Adrenal gland (tissue), 19 donors: ENCODE results near the gene KLK6. TPM values are rescaled to one million over a fixed set of nuclear protein-coding genes. Genes with fewer than 3 reads are reported as not detected.

Experiments
- DNase-seq, 7 donors: peaks; one replicate each; pipeline ENCODE4 v3.0.0-alpha.2; 2019 to 2020
- H3K27ac ChIP-seq, 5 donors: fragments of 200-600 bp; sonication (generic) in 4 of 5; 1 replicate in 3 of 5; 2 replicates in 2 of 5; pipeline versions ENCODE4 v1.5.1 to v1.8.0; 2016 to 2020; ENCODE audit warnings: mild to moderate bottlenecking in 1 of 5
- H3K27me3 ChIP-seq: fragments of 200-600 bp; 2 replicates; pipeline ENCODE4 v1.8.0; 2021
- H3K36me3 ChIP-seq, 2 donors: fragments of 200-600 bp; replicated peaks in 1 of 2; 1 replicate in 1 of 2; 2 replicates in 1 of 2; pipeline versions ENCODE4 v1.5.1 to v1.8.0; 2018 to 2022
- H3K4me1 ChIP-seq, 2 donors: fragments of 200-600 bp; replicated peaks in 1 of 2; 1 replicate in 1 of 2; 2 replicates in 1 of 2; pipeline versions ENCODE4 v1.5.1 to v1.8.0; 2018 to 2021
- H3K4me3 ChIP-seq, 4 donors: fragments of 200-600 bp; sonication (generic) in 3 of 4; one replicate each; pipeline ENCODE4 v1.5.1; 2016 to 2018
- H3K9me3 ChIP-seq, 3 donors: fragments of 200-600 bp; sonication (generic) in 1 of 3; replicated peaks in 1 of 3; 1 replicate in 2 of 3; 2 replicates in 1 of 3; pipeline versions ENCODE4 v1.5.1 to v1.8.0; 2016 to 2021
- POLR2A ChIP-seq, 2 donors: fragments of 450-650 bp; IDR thresholded peaks; one replicate each; pipeline ENCODE4 v1.6.1; 2017; ENCODE audit warnings: antibody characterized with exemption in 2 of 2, mild to moderate bottlenecking in 2 of 2, moderate library complexity in 1 of 2
- WGBS, 4 donors: extraction: QIAGEN DNeasy Blood & Tissue Kit in 2 of 4; methylation state at CpG; one replicate each; pipeline versions ENCODE4 v1.1.5 to v1.1.7; 2013 to 2017; 5-methylcytosine and 5-hydroxymethylcytosine counted together
- intact Hi-C, 2 donors: fragments of 100-400 bp; cut with DNase I; formaldehyde crosslinking; loops; one replicate each; pipeline versions ENCODE4 v1.14.1 to v1.15.0; 2022 to 2023
- long read RNA-seq, 10 donors: library from polyadenylated mRNA in 3 of 10; unstranded in 2 of 10; stranded (forward) in 1 of 10; transcript quantifications; one replicate each; pipeline ENCODE4 v2.0.0 and lab custom pipeline, GENCODE V29; 2021 to 2026
- polyA plus RNA-seq, 3 donors: library from polyadenylated mRNA; stranded (reverse); fragments of 200-250 nt in 2 of 3; fragments of 350-450 nt in 1 of 3; fragmentation: Illumina TruSeq in 1 of 3; extraction: RNeasy Lipid Tissue Mini Kit (QIAGEN cat#74804) in 1 of 3; gene quantifications; one replicate each; pipeline ENCODE4 v1.2.3, GENCODE V29; 2013 to 2014
- total RNA-seq, 9 donors: library from RNA; depleted of rRNA in 4 of 9; stranded (reverse); fragments of >200 nt in 4 of 9; fragments of 120-200 nt in 1 of 9; fragmentation: NEBNext Ultra II Directional in 1 of 9; extraction: Animal tissue kit (Norgen Biotek cat#: 25700) in 1 of 9; gene quantifications; one replicate each; pipeline versions ENCODE4 v1.1.0 to v1.2.4, GENCODE V29; 2013 to 2023
- TF ChIP-seq, protein P1 (sequence below), 6 experiments: fragments of 450-650 bp in 4 of 6; fragments of 200-600 bp in 2 of 6; sonication (generic) in 1 of 6; IDR thresholded peaks; 1 replicate in 5 of 6; 2 replicates in 1 of 6; pipeline versions ENCODE4 v1.5.1 to v1.8.0; 2016 to 2021; ENCODE audit warnings: antibody characterized with exemption in 6 of 6, mild to moderate bottlenecking in 2 of 6, moderate library complexity in 1 of 6
- donor health status: healthy with polysubstance abuse.
- donor health status: Bipolar disorder and iron deficiency.
- donor health status: DM: yes; HTN: yes; CAD: no.
- donor health status: DM: no; HTN: no; CAD: no.
- donor health status: DM: no; HTN: no; CAD: no.
- donor health status: DM: yes; HTN: yes; CAD: no.

Gene KLK6
- total RNA-seq (not detected), polyA plus RNA-seq (not detected)
- long read RNA-seq, donor 1: 0 reads
- long read RNA-seq, donor 2: 0 reads
- long read RNA-seq, donor 3: 0 reads
- long read RNA-seq, donor 4: 0 reads
- long read RNA-seq, donor 5: 0 reads
- long read RNA-seq, donor 6: 0 reads
- long read RNA-seq, donor 7: 0 reads
- long read RNA-seq, donor 8, partial matches to known transcripts: 0 of 1 reads
- long read RNA-seq, donor 8, other reads (novel, unspliced or antisense): 0 of 1 reads
- long read RNA-seq, donor 9: 0 reads
- long read RNA-seq, donor 10, partial matches to known transcripts: 0 of 1 reads
- long read RNA-seq, donor 10, other reads (novel, unspliced or antisense): 0 of 1 reads

- WGBS, 4 donors: 72 to 100% (median 75%) methylated on average over 1 to 19 of the region's 19 CpGs
- DNase-seq: no peak
- H3K27me3 ChIP-seq: peaks cover 6% of the 10 kb centered on the region
- intact Hi-C loops: no loop called here
- no peaks in the 10 kb centered on the region for H3K9me3 ChIP-seq
- TF ChIP-seq POLR2A (IDR thresholded peaks at IDR 0.05): no peak
- TF ChIP-seq, protein P1, sequence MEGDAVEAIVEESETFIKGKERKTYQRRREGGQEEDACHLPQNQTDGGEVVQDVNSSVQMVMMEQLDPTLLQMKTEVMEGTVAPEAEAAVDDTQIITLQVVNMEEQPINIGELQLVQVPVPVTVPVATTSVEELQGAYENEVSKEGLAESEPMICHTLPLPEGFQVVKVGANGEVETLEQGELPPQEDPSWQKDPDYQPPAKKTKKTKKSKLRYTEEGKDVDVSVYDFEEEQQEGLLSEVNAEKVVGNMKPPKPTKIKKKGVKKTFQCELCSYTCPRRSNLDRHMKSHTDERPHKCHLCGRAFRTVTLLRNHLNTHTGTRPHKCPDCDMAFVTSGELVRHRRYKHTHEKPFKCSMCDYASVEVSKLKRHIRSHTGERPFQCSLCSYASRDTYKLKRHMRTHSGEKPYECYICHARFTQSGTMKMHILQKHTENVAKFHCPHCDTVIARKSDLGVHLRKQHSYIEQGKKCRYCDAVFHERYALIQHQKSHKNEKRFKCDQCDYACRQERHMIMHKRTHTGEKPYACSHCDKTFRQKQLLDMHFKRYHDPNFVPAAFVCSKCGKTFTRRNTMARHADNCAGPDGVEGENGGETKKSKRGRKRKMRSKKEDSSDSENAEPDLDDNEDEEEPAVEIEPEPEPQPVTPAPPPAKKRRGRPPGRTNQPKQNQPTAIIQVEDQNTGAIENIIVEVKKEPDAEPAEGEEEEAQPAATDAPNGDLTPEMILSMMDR (IDR thresholded peaks at IDR 0.05): no peak
- no peaks in the 10 kb centered on the region for H3K36me3 ChIP-seq
- no peak within 1 kb of the TSS for H3K4me3 ChIP-seq
- no peaks in the 10 kb centered on the region for H3K4me1 ChIP-seq
- H3K27ac ChIP-seq: no peak within 1 kb of the TSS
These were observed at the start of gene KLK6 for GRCh38 chr19:50969413-50969760. KLK6 (minus strand) TSS chr19:50969591; CDS start chr19:50968104, 1,487 bp downstream.

DNA sequence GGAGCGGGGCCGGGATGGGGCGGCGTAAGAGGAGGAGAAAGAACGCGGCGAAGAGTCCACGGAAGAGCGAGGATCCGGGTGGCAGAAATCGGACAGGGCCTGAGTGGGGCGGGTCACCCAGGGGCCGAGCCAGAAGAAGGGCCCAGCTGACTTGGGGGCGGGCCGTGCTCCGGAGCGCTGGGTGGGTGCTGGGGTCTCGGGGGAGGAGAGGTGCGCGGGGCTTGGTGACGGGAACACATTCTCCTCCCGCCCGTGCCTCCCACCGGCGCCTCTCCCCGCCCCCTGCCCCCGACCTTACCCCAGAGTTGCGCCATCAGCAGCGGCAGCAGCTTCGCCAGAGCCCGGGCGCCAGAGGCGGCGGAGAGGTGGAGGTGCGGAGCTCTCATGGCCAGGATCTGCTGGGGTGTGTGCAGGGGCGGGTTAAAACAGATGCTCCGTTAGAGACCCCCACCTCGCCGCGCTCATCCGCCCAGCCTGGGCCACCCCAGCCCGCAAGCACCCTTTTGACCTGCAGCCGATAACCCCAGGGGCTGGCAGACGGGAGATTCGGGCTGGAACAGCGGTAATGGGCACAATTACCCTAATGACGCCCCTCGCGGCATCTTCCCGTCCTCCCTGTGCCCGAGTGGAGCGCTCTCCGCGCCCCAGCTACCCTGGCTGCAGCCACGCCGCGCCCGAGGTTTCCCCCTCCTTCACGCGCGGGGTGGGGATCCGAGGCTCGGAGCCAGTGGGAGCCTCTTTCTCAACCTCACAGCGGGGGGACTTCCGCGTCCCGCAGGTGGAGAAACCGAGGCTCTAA lies 49.6 kb upstream of the KLK6 start:
- no peak for TF ChIP-seq POLR2A (IDR thresholded peaks at IDR 0.05)
- TF ChIP-seq, protein P1 (IDR thresholded peaks at IDR 0.05): no peak
- intact Hi-C loops: loop anchor here (2.0 to 10.0 kb wide), 2 partner anchors 76 to 78 kb away; no protein-coding TSS in a partner anchor
- no peaks in the 10 kb centered on the region for H3K9me3 ChIP-seq
- H3K27me3 ChIP-seq: peaks cover 41% of the 10 kb centered on the region
- peak overlapping the region in 1 of 4 donors; percentile 16 for H3K4me3 ChIP-seq
- DNase-seq: no peak
- 1 to 6% (median 1%) methylated on average over 19 to 68 of the region's 68 CpGs for WGBS, 4 donors
- peaks cover 0 to 8% of the 10 kb centered on the region in 2 donors for H3K4me1 ChIP-seq
- no peaks in the 10 kb centered on the region for H3K36me3 ChIP-seq
- H3K27ac ChIP-seq: no peak overlapping the region

GRCh38 chr19:51016798-51017683 lies 47.6 kb upstream of the KLK6 start:
- H3K4me3 ChIP-seq: peak overlapping the region in 1 of 4 donors; percentile 4
- peak in 5 of 7 donors; percentile 32 to 75 (median 47) for DNase-seq
- TF ChIP-seq POLR2A (IDR thresholded peaks at IDR 0.05): no peak
- TF ChIP-seq, protein P1 (IDR thresholded peaks at IDR 0.05): peak in 4 of 6 experiments; percentile 28 to 70 (median 52)
- intact Hi-C loops: loop anchor here in 1 of 2 donors (10.0 kb wide), 1 partner anchor 78 kb away; no protein-coding TSS in a partner anchor
- H3K36me3 ChIP-seq: no peaks in the 10 kb centered on the region
- no peaks in the 10 kb centered on the region for H3K9me3 ChIP-seq
- H3K27ac ChIP-seq: no peak overlapping the region
- H3K27me3 ChIP-seq: peaks cover 42% of the 10 kb centered on the region
- 1 to 3% (median 2%) methylated on average over 38 to 68 of the region's 68 CpGs for WGBS, 4 donors
- H3K4me1 ChIP-seq: peaks cover 0 to 8% of the 10 kb centered on the region in 2 donors
